Measurements from ENCODE around the gene WWC1.
"Not testable (repeated sequence)": the region's sequence is repeated elsewhere in the genome, so short reads cannot be mapped to it uniquely, and the experiment has no call there.

Gene WWC1

DNA sequence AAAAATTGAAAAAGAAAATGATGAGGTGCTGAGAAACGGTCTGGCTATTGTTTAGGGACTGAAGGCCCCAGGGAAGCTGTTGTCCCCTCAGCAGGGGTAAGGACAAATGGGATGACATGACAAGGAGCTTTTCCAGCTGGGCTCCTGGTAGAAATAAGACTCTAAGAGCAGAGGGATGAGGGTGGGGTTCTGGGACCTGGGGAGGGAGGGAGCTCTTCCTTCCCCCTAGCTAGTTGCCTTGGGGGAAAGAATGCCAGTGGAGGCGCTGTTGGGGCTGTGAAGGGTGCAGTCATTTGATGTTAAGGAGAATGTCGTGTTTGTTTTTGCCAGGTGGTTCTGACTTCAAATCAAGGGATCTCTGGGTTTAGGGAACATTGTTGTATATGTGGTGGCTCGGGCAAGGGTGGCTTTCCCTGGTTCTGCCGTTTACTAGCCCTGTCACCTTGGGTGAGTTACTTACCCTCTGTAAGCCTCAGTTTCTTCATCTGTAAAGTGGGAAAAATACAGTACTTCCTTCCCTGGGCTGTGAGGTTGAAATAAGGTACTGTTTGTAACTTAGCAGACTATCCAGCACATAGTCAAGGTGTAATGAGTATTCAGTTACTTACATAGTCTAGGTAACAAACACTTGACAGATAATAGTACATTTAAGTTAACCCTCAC, 47.8 kb downstream of the WWC1 start:
- DNase-seq: no peak

- DNase-seq: not testable (repeated sequence)
Measured at GRCh38 chr5:168339772-168340140, 48.3 kb downstream of the WWC1 start.

DNA sequence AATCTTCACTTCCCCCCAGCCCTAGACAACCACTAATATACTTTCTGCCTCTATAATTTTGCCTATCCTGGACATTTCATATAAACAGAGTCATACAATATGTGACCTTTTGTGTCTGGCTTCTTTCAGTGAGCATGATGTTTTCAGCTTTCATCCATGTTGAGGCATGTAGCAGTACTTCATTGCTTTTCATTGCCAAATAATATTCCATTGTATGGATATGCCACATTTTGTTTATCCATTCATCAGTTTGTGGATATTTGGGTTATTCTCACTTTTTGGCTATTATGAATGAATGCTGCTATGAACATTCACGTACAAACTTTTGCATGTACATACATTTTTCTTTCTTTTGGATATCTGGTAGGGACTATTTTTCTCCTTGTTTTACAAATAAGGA, 49.0 kb downstream of the WWC1 start:
- no peak for DNase-seq

DNA sequence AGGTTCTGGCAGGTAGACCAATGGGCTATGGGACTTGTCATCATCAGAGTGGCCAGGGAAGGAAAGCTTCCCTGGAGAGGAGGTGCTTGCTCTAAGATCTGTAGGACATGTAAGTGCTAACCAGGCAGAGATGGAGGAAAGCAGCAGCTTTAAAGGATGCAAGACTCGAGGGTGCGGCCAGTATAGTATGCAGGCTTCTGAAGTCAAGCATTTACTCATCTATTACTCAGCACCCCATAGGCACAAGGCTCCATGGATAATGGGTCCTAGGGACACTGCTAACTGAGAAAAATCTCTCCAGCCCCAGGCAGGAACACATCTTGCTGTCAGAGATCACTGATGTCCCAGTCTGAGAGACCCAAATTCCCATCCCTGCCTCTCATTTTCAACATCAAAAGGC, 49.7 kb downstream of the WWC1 start:
- no peak for DNase-seq

- DNase-seq: no peak
Measured at GRCh38 chr5:168342151-168342825, 50.8 kb downstream of the WWC1 start.

DNA sequence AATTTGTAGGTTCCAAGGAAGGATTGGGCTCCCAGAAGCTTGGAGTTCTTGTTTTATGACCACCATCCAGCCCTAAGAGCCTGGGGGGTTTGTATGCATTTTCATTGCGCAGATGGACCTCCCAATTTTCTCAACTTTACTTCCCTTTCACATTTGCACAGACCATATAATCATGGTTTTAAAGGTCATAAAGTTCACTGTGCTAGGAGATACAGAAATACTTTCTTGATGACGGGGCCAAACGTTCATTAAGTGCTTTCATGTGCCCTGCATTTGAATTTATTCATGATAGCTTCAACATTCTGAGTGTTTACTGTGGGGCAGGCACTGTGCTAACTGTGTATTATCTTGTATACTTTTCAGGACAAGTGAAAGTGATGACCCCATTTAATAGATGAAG, 51.5 kb downstream of the WWC1 start:
- DNase-seq: no peak

DNA sequence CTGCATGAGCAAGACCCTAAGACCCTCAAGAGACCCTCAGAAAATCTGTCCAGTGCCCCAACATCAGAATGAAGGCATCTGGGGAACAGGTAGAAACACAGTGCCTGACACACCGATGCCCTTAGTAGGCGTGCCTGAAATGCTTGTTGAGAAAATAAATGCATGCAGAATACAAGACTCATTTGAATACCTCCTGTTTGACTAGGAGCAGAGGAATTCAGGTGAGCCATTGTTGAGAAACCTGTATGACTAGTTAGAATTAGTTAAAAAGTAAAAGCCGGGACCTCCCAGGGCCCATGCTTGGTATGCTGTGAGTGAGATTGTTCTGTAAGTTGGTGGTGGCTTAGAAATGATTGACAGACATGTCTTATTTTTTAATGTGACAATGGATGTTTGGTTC, 55.0 kb downstream of the WWC1 start:
- no peak for DNase-seq

- no peak for DNase-seq
Measured at GRCh38 chr5:168347368-168348083, 56.1 kb downstream of the WWC1 start.

DNA sequence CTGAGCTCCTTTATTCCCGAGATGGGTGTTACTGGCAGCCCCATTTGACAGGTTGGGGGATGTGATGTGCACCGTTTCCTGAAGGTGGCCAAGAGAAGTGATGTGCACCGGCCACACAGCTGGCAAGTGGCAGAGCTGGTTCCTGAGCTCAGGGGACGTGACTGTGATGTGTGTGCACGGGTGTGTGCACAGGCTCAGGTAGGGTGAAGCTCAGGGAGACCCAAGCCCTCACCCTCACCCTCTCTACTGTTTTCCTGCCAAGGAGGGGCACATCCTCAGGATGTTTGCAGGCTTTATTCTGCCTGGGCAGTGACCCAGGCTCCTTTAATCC, 56.6 kb downstream of the WWC1 start:
- DNase-seq: no peak

GRCh38 chr5:168350315-168350714, 58.9 kb downstream of the WWC1 start:
- DNase-seq: no peak

GRCh38 chr5:168353216-168353957, 61.9 kb downstream of the WWC1 start:
- no peak for DNase-seq

DNA sequence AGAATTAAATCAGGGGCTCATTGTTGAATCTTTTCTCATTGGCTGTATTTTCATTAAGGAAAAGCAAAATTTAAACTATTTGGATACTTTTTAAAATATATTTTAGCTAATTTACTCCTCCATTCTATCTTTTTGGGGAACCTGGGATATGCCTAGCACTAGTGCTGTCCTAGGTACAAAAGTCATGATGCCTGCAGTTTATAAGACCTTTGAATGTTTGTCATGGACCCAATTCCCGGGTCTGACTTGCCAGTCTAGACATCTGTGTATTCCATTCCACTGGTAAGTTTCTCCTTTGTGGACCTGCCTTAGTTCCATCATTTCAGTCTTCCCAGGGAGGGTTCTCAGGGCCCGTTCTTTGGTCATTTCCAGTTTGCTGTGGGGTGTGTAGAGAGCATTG, 63.0 kb downstream of the WWC1 start:
- DNase-seq: no peak

DNA sequence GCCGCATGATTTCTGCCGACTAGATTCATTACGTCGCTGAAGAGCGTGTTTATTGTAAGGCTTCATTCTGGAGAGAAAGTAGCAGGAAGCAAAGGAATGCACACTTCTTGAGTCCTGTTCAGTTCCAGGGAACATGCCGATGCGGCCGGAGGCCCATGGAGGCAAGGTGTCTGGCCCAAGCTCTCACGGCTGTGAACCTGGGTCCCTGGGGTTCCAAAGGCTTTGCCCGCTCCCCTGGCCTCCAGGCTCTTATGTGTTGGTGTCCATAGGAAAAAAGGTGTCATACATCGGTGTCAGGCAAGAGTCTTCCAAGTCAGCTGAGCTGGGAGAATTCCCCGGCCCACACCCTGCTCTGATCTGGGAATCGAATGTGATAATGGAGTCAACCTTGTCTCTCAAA, 64.7 kb downstream of the WWC1 start:
- no peak for DNase-seq

DNA sequence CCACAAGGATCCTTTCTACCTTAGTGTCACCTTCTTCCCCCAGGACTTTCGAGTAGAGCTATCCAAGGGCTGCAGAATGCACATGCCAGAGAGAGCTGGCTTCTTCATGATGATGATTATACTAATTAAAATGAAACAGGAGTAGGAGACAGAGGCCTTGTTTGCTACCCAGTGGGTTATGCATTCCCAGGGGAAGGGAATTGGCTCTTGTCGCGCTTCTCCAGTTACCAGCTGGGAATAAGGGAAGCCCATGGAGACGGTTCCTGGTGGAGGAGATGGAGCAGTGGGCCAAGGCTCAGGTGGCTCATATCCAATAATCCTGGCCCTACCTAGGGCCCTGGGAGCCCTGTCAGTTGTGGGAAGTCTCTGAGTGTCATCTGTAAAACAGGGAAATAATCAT, 65.1 kb downstream of the WWC1 start:
- DNase-seq: no peak

GRCh38 chr5:168357876-168358275, 66.4 kb downstream of the WWC1 start:
- no peak for DNase-seq

DNA sequence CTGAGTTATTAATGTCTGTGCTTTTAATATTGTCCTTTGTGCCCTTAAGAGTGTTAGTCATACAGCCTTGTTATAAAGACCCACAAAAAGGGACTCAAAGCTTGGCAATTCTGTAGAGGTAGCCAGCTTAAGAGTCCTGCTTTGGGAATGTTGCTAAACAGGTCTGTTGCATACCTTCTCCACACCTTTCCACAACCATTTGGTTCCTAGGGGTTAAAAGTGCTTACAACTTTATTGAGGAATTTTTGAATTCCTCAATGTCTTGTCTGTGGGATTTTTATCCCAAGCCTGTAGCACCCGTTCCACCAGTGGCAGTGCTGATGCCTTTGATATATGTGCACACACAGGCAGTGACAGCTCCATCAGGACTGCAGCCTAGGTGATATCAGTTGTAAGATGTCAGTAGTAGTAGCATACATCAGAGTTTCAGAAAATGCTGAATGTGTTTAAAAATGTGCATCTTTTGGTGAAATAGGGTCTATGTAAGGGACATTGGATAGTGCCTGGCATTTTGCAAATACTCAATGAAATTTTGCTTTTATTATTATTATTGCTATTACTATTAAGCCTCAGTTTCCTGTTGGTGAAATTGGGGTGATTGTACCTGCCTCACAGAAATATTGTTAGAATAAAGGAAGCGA, 68.5 kb downstream of the WWC1 start:
- no peak for DNase-seq

GRCh38 chr5:168360521-168361285, 69.3 kb downstream of the WWC1 start:
- no peak for DNase-seq

GRCh38 chr5:168362097-168362885, 70.8 kb downstream of the WWC1 start:
- DNase-seq: no peak

DNA sequence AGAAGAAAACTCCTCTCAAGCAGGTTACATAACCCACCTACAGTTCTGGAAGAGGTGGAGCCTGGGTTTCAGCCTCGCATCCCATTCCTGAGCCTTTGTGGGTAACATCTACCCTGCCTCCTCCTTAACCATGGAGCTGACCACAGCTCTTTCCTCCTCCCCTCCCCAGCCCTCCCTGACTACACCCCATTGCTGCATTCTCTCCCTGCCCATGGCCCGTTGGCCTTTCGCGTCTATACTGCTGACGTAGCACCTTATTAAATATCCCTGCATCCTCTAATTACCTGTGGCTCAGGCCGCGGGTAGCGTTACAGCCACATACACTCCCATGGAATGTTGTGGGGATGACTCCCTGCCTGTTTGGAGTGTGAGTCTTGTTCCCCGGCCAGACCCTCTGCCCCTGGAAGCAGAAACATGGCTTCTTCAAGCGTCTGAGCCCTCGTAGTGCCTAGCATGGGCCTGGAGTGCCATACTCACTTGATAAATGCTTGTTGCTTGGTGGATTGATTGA, 72.8 kb downstream of the WWC1 start:
- DNase-seq: no peak

- DNase-seq: no peak
Measured at GRCh38 chr5:168364750-168365550, 73.5 kb downstream of the WWC1 start.
